Mucosa of descending colon (tissue), 3 donors: Measurements from ENCODE around the gene APCDD1L. TPM values are rescaled to one million over a fixed set of nuclear protein-coding genes. Genes with fewer than 3 reads are reported as not detected.

ENCODE experiments used
- ATAC-seq: fragments of 200-7000 bp; cut with Tn5 transposase; one replicate; pipeline ENCODE4 v1.9.1; 2020; ENCODE audit warnings: mild to moderate bottlenecking, moderate library complexity
- DNase-seq, 3 donors: peaks; one replicate each; pipeline ENCODE4 v3.0.0-alpha.2; 2020
- H3K36me3 ChIP-seq: fragments of 200-600 bp; one replicate; pipeline ENCODE4 v1.8.0; 2021; ENCODE audit warnings: low read depth, mild to moderate bottlenecking
- H3K4me1 ChIP-seq: fragments of 200-600 bp; one replicate; pipeline ENCODE4 v1.8.0; 2021; ENCODE audit warnings: low read depth, mild to moderate bottlenecking
- H3K4me3 ChIP-seq: fragments of 200-600 bp; one replicate; pipeline ENCODE4 v1.8.0; 2021; ENCODE audit warnings: mild to moderate bottlenecking
- H3K9me3 ChIP-seq: fragments of 200-600 bp; one replicate; pipeline ENCODE4 v1.8.0; 2021; ENCODE audit warnings: mild to moderate bottlenecking
- CTCF ChIP-seq: fragments of 200-600 bp; IDR thresholded peaks from one replicate; pipeline ENCODE4 v1.8.0; 2022; ENCODE audit warnings: antibody characterized with exemption, mild to moderate bottlenecking
- intact Hi-C, 2 donors: fragments of 100-400 bp; cut with DNase I in 1 of 2; cut with micrococcal nuclease in 1 of 2; formaldehyde crosslinking; loops; one replicate each; pipeline versions ENCODE4 v1.11.0 to v1.11.1; 2022; cut with DNase I, micrococcal nuclease
- total RNA-seq, 3 donors: library from RNA; stranded (reverse); fragmentation: NEBNext Ultra II Directional in 2 of 3; extraction: Animal tissue kit (Norgen Biotek cat#: 25700) in 2 of 3; gene quantifications; one replicate each; pipeline versions ENCODE4 v1.2.1 to v1.2.4, GENCODE V29; 2021 to 2023
- donor health status: DM: no; HTN: no; CAD: no; lungs with moderate emphysema.
- donor health status: DM: no; HTN: no; CAD: no.
- donor health status: DM: no; HTN: yes; CAD: no.

APCDD1L gene
- total RNA-seq, 3 donors from 2014 or later = 0.23 to 0.57 (median 0.29) TPM

- DNase-seq (no peak), ATAC-seq (no peak)
- Histone ChIP-seq H3K4me1 (no peaks in the 10 kb centered on the region), H3K36me3 (no peaks in the 10 kb centered on the region), H3K4me3 (no peak overlapping the region), H3K9me3 (no peaks in the 10 kb centered on the region)
- intact Hi-C loops = no loop called here
- no peak for TF ChIP-seq CTCF
These were observed 31.8 kb upstream of the APCDD1L start for GRCh38 chr20:58546756-58547622.

GRCh38 chr20:58546416-58546711, 31.2 kb upstream of the APCDD1L start:
- DNase-seq (no peak), ATAC-seq (no peak)
- no peak for TF ChIP-seq CTCF
- H3K4me1 ChIP-seq = no peaks in the 10 kb centered on the region
- no peaks in the 10 kb centered on the region for H3K9me3 ChIP-seq
- no peaks in the 10 kb centered on the region for H3K36me3 ChIP-seq
- intact Hi-C loops = no loop called here
- no peak overlapping the region for H3K4me3 ChIP-seq

GRCh38 chr20:58545565-58546415, 30.6 kb upstream of the APCDD1L start:
- no peaks in the 10 kb centered on the region for H3K36me3 ChIP-seq
- TF ChIP-seq CTCF = no peak
- DNase-seq (no peak), ATAC-seq (no peak)
- intact Hi-C loops = no loop called here
- H3K9me3 ChIP-seq = no peaks in the 10 kb centered on the region
- no peak overlapping the region for H3K4me3 ChIP-seq
- no peaks in the 10 kb centered on the region for H3K4me1 ChIP-seq

- DNase-seq = no peak
- ATAC-seq = no peak
- no peak for TF ChIP-seq CTCF
- Histone ChIP-seq H3K4me3 (no peak overlapping the region), H3K9me3 (no peaks in the 10 kb centered on the region), H3K4me1 (no peaks in the 10 kb centered on the region), H3K36me3 (no peaks in the 10 kb centered on the region)
- intact Hi-C loops = no loop called here
These were observed 29.7 kb upstream of the APCDD1L start for GRCh38 chr20:58544891-58545290.

- intact Hi-C loops = no loop called here
- Histone ChIP-seq H3K36me3 (no peaks in the 10 kb centered on the region), H3K4me1 (no peaks in the 10 kb centered on the region), H3K9me3 (no peaks in the 10 kb centered on the region), H3K4me3 (no peak overlapping the region)
- DNase-seq = no peak
- TF ChIP-seq CTCF = no peak
- ATAC-seq = no peak
These were observed 29.1 kb upstream of the APCDD1L start for GRCh38 chr20:58544286-58544685.
